HepG2 (cell line): Measurements from ENCODE around the gene ZNF652. TPM values are rescaled to one million over a fixed set of nuclear protein-coding genes. Genes with fewer than 3 reads are reported as not detected.
A peak's percentile ranks its signal among the peaks of the same experiment; 100 is the strongest.

Experiments
- ATAC-seq: fragments of 200-7000 bp; cut with Tn5 transposase; 3 replicates; pipeline ENCODE4 v1.9.1; 2020; ENCODE audit warnings: mild to moderate bottlenecking, moderate library complexity
- BruUV-seq: library from RNA; stranded (reverse); fragments of 400-500 nt; replicated peaks from 2 replicates; lab custom pipeline; 2021; lab: Mats Ljungman, UMichigan
- CTCF ChIA-PET: fragments of 300-600 bp; formaldehyde crosslinking; extraction: SDS; loops from one replicate; lab custom pipeline; 2021; ENCODE audit warnings: low total read pairs, inconsistent platforms, low intra/inter-chr PET ratio; lab: Yijun Ruan, JAX
- POLR2A ChIA-PET: fragments of 350-600 bp; sonication (Branson Sonifier 250); formaldehyde crosslinking; loops from one replicate; lab custom pipeline; 2020; ENCODE audit warnings: antibody characterized with exemption, inconsistent platforms; lab: Yijun Ruan, JAX
- DNase-seq: peaks from one replicate; pipeline ENCODE4 v3.0.0-alpha.2; 2015; ENCODE audit warnings: low spot score
- FAIRE-seq: peaks from 3 replicates; lab custom pipeline; 2011; peaks lifted over from hg19 to GRCh38; lab: Jason Lieb, UNC
- H2AFZ ChIP-seq: one replicate; pipeline ENCODE4 v1.6.1; 2011; ENCODE audit warnings: low read length, inconsistent platforms
- H3K27ac ChIP-seq: fragments of 300-600 bp; 3 replicates; pipeline ENCODE4 v1.8.0; 2011; ENCODE audit warnings: mixed run types, mild to moderate bottlenecking, mixed read lengths, low read length, inconsistent platforms; ENCODE audit not compliant: insufficient read depth; ENCODE audit errors: extremely low read length
- H3K27me3 ChIP-seq, 2 experiments: fragments of 200-600 bp in 1 of 2; 2 replicates in 1 of 2; 3 replicates in 1 of 2; pipeline versions ENCODE4 v1.6.0 to v1.8.0; 2011; ENCODE audit warnings: low read length in 2 of 2, mild to moderate bottlenecking in 2 of 2, moderate library complexity in 2 of 2, inconsistent platforms in 1 of 2; ENCODE audit not compliant: insufficient read depth in 2 of 2, control insufficient read depth in 1 of 2
- H3K36me3 ChIP-seq, 2 experiments: fragments of 200-600 bp in 1 of 2; replicated peaks in 1 of 2; 2 replicates in 1 of 2; 3 replicates in 1 of 2; pipeline versions ENCODE4 v1.5.1 to v1.8.0; 2011; ENCODE audit warnings: low read length in 2 of 2, inconsistent platforms in 1 of 2; ENCODE audit not compliant: insufficient read depth in 2 of 2, control insufficient read depth in 1 of 2
- H3K4me1 ChIP-seq: 2 replicates; pipeline ENCODE4 v1.5.1; 2012; ENCODE audit warnings: low read length, inconsistent platforms; ENCODE audit not compliant: insufficient read depth
- H3K4me2 ChIP-seq: 2 replicates; pipeline ENCODE4 v1.6.0; 2011; ENCODE audit warnings: low read depth, low read length, inconsistent platforms
- H3K4me3 ChIP-seq, 3 experiments: fragments of 200-600 bp in 1 of 3; sonication (generic), shearing (Covaris generic) in 1 of 3; replicated peaks in 1 of 3; 2 replicates each; pipeline ENCODE4 v1.5.1; 2011 to 2016; ENCODE audit warnings: low read length in 3 of 3, inconsistent platforms in 2 of 3, low read depth in 2 of 3, mild to moderate bottlenecking in 2 of 3, control low read depth in 1 of 3, mixed read lengths in 1 of 3; ENCODE audit not compliant: insufficient read depth in 1 of 3
- H3K79me2 ChIP-seq: one replicate; pipeline ENCODE4 v1.6.1; 2011; ENCODE audit warnings: low read length, inconsistent platforms; ENCODE audit not compliant: insufficient read depth
- H3K9ac ChIP-seq: 2 replicates; pipeline ENCODE4 v1.6.0; 2011; ENCODE audit warnings: mild to moderate bottlenecking, low read depth, low read length, inconsistent platforms; ENCODE audit not compliant: insufficient read depth
- H3K9me3 ChIP-seq: 2 replicates; pipeline ENCODE4 v1.5.1; 2012; ENCODE audit warnings: mild to moderate bottlenecking, low read length
- H4K20me1 ChIP-seq: 2 replicates; pipeline ENCODE4 v1.6.0; 2011; ENCODE audit warnings: inconsistent platforms, mild to moderate bottlenecking, low read length, moderate library complexity; ENCODE audit not compliant: insufficient read depth
- ARID2 ChIP-seq: sonication (generic); formaldehyde crosslinking; IDR thresholded peaks from 2 replicates; pipeline ENCODE4 v1.8.1; 2022; ENCODE audit warnings: mild to moderate bottlenecking, missing genetic modification reagents, borderline replicate concordance
- CEBPB ChIP-seq: IDR thresholded peaks from 2 replicates; pipeline ENCODE4 v1.6.1; 2011; ENCODE audit warnings: low read depth, low read length, improper control_type of control experiment, borderline replicate concordance
- DMAP1 ChIP-seq: IDR thresholded peaks from 2 replicates; pipeline ENCODE4 v1.6.1; 2016
- GATA4 ChIP-seq: sonication (generic); IDR thresholded peaks from 2 replicates; pipeline ENCODE4 v1.6.1; 2016; ENCODE audit warnings: antibody characterized with exemption, low read depth, borderline replicate concordance
- GFI1 ChIP-seq: sonication (generic); formaldehyde crosslinking; IDR thresholded peaks from 2 replicates; pipeline ENCODE4 v1.5.0; 2020; ENCODE audit warnings: missing genetic modification reagents, mild to moderate bottlenecking, borderline replicate concordance
- HDAC2 ChIP-seq: sonication (generic); formaldehyde crosslinking; IDR thresholded peaks from 2 replicates; pipeline ENCODE4 v1.4.0; 2020; ENCODE audit warnings: missing genetic modification reagents
- HNRNPL ChIP-seq: fragments of 200-400 bp; formaldehyde crosslinking; IDR thresholded peaks from 2 replicates; pipeline ENCODE4 v1.6.1; 2017; ENCODE audit warnings: mild to moderate bottlenecking, low read depth, low read length
- POGZ ChIP-seq: sonication (generic); formaldehyde crosslinking; IDR thresholded peaks from 2 replicates; pipeline ENCODE4 v1.4.0; 2020; ENCODE audit warnings: mild to moderate bottlenecking, missing genetic modification reagents
- POLR2AphosphoS5 ChIP-seq: IDR thresholded peaks from 2 replicates; pipeline ENCODE4 v1.6.1; 2012; ENCODE audit warnings: low read depth, low read length
- SIX4 ChIP-seq: sonication (generic); formaldehyde crosslinking; IDR thresholded peaks from 2 replicates; pipeline ENCODE4 v1.4.0; 2020; ENCODE audit warnings: missing genetic modification reagents
- SMC3 ChIP-seq: IDR thresholded peaks from 2 replicates; pipeline ENCODE4 v1.6.1; 2011; ENCODE audit warnings: low read length, improper control_type of control experiment
- TP53 ChIP-seq: sonication (generic); formaldehyde crosslinking; conservative IDR thresholded peaks from 2 replicates; pipeline ENCODE4 v1.4.0; 2020; ENCODE audit warnings: missing genetic modification reagents
- ZBTB7B ChIP-seq: sonication (generic); formaldehyde crosslinking; IDR thresholded peaks from 2 replicates; pipeline ENCODE4 v1.4.0; 2020; ENCODE audit warnings: missing genetic modification reagents
- ZNF589 ChIP-seq: sonication (generic); formaldehyde crosslinking; conservative IDR thresholded peaks from 2 replicates; pipeline ENCODE4 v1.8.0; 2022; ENCODE audit warnings: mild to moderate bottlenecking, moderate library complexity, missing genetic modification reagents
- ZNF652 ChIP-seq: IDR thresholded peaks from 2 replicates; pipeline ENCODE4 v1.6.1; 2016; ENCODE audit warnings: low read depth, borderline replicate concordance
- ZNF768 ChIP-seq: sonication (generic); formaldehyde crosslinking; IDR thresholded peaks from 2 replicates; pipeline ENCODE4 v1.4.0; 2020; ENCODE audit warnings: missing genetic modification reagents
- WGBS: methylation state at CpG from one replicate; pipeline ENCODE4 v1.1.6; 2017; ENCODE audit warnings: low lambda C conversion rate; 5-methylcytosine and 5-hydroxymethylcytosine counted together
- in situ Hi-C: cut with HindIII; loops from 2 replicates; pipeline ENCODE4 v1.10.0; 2017; ENCODE audit warnings: low pct_unique_long_range_greater_than_20kb; ENCODE audit not compliant: extremely low pct_ligation_motif_present
- intact Hi-C: fragments of 100-400 bp; cut with micrococcal nuclease; formaldehyde crosslinking; loops from one replicate; pipeline ENCODE4 v1.10.0; 2022; ENCODE audit not compliant: unreplicated experiment
- polyA plus RNA-seq, 8 experiments: library from polyadenylated mRNA; depleted of rRNA in 3 of 8; stranded (reverse) in 7 of 8; unstranded in 1 of 8; fragments of >200 nt; fragmentation: Illumina TruSeq in 4 of 8; extraction: Trizol in 4 of 8; gene quantifications; 2 replicates each; pipeline versions ENCODE4 v1.2.1 to v1.2.3, GENCODE V29; 2011 to 2016; ENCODE audit warnings: low read depth in 4 of 8, missing spikeins in 1 of 8, mixed read lengths in 1 of 8; ENCODE audit not compliant: insufficient read depth in 1 of 8
- total RNA-seq, 5 experiments: library from RNA; depleted of rRNA; stranded (reverse); fragments of >200 nt; fragmentation: Illumina TruSeq; extraction: Trizol; gene quantifications; 2 replicates each; pipeline ENCODE4 v1.2.3, GENCODE V29; 2016; ENCODE audit warnings: low read depth in 1 of 5
- TF ChIP-seq, protein P1 (sequence below): sonication (generic); formaldehyde crosslinking; IDR thresholded peaks from 2 replicates; pipeline ENCODE4 v1.5.0; 2020; ENCODE audit warnings: mild to moderate bottlenecking, missing genetic modification reagents, borderline replicate concordance

ZNF652 gene
- total and polyA plus RNA-seq, 2 of the 13 experiments (the other 11 are each of a cell fraction or from before 2014, with no cell fraction given): 16.2 to 30.2 TPM

DNA sequence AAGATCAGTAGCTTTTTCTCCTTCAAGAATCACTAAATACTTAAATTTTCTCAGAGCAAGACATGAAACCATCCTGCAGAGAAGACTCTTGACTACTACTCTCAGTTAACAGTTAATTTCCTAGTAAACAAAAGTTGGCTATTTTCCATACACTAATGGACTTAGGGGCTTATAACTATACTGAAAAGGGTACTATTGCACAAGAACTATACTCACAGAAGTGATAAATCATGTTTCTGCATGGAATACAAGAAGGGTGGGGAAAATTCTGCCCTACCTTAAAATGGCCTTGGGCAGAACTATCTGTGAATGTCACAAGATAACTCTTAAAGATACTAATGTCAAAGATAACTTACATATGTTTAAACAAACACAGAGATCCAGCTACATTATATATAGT, 12.5 kb downstream of the ZNF652 start:
- Histone ChIP-seq H3K36me3 (no peaks in the 10 kb centered on the region; a peak in 1 of 5 replicates), H3K4me1 (peaks cover 14% of the 10 kb centered on the region), H2AFZ (no peak overlapping the region), H3K9ac (no peak overlapping the region), H3K4me3 (no peak overlapping the region), H3K4me2 (no peak overlapping the region), H3K9me3 (no peaks in the 10 kb centered on the region), H3K27ac (no peak overlapping the region), H3K79me2 (peaks cover 72% of the 10 kb centered on the region), H3K27me3 (no peaks in the 10 kb centered on the region), H4K20me1 (peaks cover 11% of the 10 kb centered on the region)
- ATAC-seq: no peak
- intact Hi-C loops: loop anchor here (2.0 kb wide), 1 partner anchor 45 kb away; no protein-coding TSS in a partner anchor
- TSS peak; percentile 4 for BruUV-seq
- POLR2A ChIA-PET: interaction anchor here (1.3 kb wide), 1 partner anchor 9 kb away, joined by 3 read pairs; no protein-coding TSS in a partner anchor
- CTCF ChIA-PET: no interaction called here
- in situ Hi-C loops: no loop called here
- DNase-seq: no peak
- FAIRE-seq: no peak
- TF ChIP-seq CEBPB: peak; percentile 16; the same call in 1 of the 2 replicates
- TF ChIP-seq POGZ (CRISPR knock-in tag): no peak

DNA sequence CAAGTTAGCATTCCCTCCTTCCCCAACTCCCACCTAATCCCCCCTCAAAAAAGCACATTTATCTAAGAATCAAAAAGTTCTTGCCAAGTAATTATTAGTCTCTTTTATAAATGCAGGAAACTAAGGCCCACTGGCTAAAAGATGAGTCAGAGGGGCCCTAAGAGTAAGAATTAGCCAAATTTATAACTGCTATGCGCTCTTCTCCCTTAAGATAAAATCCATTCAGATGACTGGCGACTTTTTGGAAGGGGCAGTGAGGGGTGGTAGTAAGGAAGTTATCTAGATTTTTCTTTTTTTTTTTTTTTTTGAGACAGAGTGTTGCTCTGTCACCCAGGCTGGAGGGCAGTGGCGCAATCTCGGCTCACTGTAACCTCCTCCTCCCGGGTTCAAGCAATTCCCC, 17.1 kb downstream of the ZNF652 start:
- TF ChIP-seq HDAC2: no peak
- TF ChIP-seq, protein P1, sequence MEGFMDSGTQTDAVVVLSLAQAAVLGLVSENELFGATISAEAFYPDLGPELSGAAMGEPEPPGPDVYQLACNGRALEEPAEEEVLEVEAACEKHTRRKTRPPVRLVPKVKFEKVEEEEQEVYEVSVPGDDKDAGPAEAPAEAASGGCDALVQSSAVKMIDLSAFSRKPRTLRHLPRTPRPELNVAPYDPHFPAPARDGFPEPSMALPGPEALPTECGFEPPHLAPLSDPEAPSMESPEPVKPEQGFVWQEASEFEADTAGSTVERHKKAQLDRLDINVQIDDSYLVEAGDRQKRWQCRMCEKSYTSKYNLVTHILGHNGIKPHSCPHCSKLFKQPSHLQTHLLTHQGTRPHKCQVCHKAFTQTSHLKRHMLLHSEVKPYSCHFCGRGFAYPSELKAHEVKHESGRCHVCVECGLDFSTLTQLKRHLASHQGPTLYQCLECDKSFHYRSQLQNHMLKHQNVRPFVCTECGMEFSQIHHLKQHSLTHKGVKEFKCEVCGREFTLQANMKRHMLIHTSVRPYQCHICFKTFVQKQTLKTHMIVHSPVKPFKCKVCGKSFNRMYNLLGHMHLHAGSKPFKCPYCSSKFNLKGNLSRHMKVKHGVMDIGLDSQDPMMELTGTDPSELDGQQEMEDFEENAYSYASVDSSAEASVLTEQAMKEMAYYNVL (CRISPR knock-in tag): no peak
- TF ChIP-seq TP53 (CRISPR knock-in tag): no peak
- no peak for TF ChIP-seq ZNF768 (CRISPR knock-in tag)
- no peak for TF ChIP-seq GFI1
- no peak for TF ChIP-seq ARID2 (CRISPR knock-in tag)
- TF ChIP-seq SIX4: no peak
- no peak for TF ChIP-seq SMC3
- no peak for TF ChIP-seq ZBTB7B (CRISPR knock-in tag)
- no peak for TF ChIP-seq POLR2AphosphoS5
- TF ChIP-seq ZNF652: no peak
- TF ChIP-seq ZNF589 (CRISPR knock-in tag): no peak
- no peak for TF ChIP-seq GATA4
- TF ChIP-seq DMAP1: no peak
- TF ChIP-seq HNRNPL: no peak
- TF ChIP-seq, all 625 proteins: peak for 0
- H3K4me1 ChIP-seq: no peaks in the 10 kb centered on the region
- no TSS peak for BruUV-seq
- no peaks in the 10 kb centered on the region for H3K9me3 ChIP-seq
- 93% methylated on average over 5 of the region's 5 CpGs for WGBS
- peaks cover 64% of the 10 kb centered on the region for H3K79me2 ChIP-seq
- H3K9ac ChIP-seq: no peak overlapping the region
- ChIA-PET POLR2A (no interaction called here), CTCF (no interaction called here)
- ATAC-seq (no peak), DNase-seq (no peak), FAIRE-seq (no peak)
- in situ Hi-C loops: no loop called here
- peaks cover 5% of the 10 kb centered on the region for H4K20me1 ChIP-seq
- no peak overlapping the region for H2AFZ ChIP-seq
- intact Hi-C loops: no loop called here
- H3K27ac ChIP-seq: no peak overlapping the region
- H3K4me2 ChIP-seq: no peak overlapping the region
- no peak overlapping the region for H3K4me3 ChIP-seq
- no peaks in the 10 kb centered on the region for H3K27me3 ChIP-seq
- no peaks in the 10 kb centered on the region for H3K36me3 ChIP-seq
